Stimulated activated CD8-positive, alpha-beta memory T cell treated with anti-CD3 and anti-CD28 coated beads, Interleukin-7, amount 100 ng/mL, for 48 hours (primary cell): ENCODE results near the gene KCNB1.

Experiments used
- DNase-seq, 2 donors: peaks; one replicate each; pipeline ENCODE4 v3.0.0-alpha.2; 2020; ENCODE audit warnings: low read depth in 1 of 2; ENCODE audit errors: extremely low read depth in 1 of 2

The KCNB1 gene

GRCh38 chr20:49360242-49360968, 122.1 kb downstream of the KCNB1 start:
- no peak for DNase-seq

- DNase-seq: no peak
Measured at GRCh38 chr20:49356676-49357075, 125.8 kb downstream of the KCNB1 start.

GRCh38 chr20:49354673-49355072, 127.8 kb downstream of the KCNB1 start:
- DNase-seq: no peak

GRCh38 chr20:49353348-49353747, 129.1 kb downstream of the KCNB1 start:
- DNase-seq: no peak

- DNase-seq: no peak
Measured at GRCh38 chr20:49352751-49353150, 129.7 kb downstream of the KCNB1 start.

- no peak for DNase-seq
Measured at GRCh38 chr20:49351775-49352174, 130.7 kb downstream of the KCNB1 start.

GRCh38 chr20:49349694-49350252, 132.7 kb downstream of the KCNB1 start:
- DNase-seq: no peak

GRCh38 chr20:49349078-49349477, 133.4 kb downstream of the KCNB1 start:
- no peak for DNase-seq

- no peak for DNase-seq
Measured at GRCh38 chr20:49348563-49348962, 133.9 kb downstream of the KCNB1 start.

- no peak for DNase-seq
Measured at GRCh38 chr20:49347156-49347555, 135.3 kb downstream of the KCNB1 start.

GRCh38 chr20:49346682-49347081, 135.8 kb downstream of the KCNB1 start:
- no peak for DNase-seq

- DNase-seq: no peak
Measured at GRCh38 chr20:49345524-49345923, 136.9 kb downstream of the KCNB1 start.

- no peak for DNase-seq
Measured at GRCh38 chr20:49344975-49345374, 137.5 kb downstream of the KCNB1 start.

GRCh38 chr20:49344140-49344539, 138.3 kb downstream of the KCNB1 start:
- DNase-seq: no peak

- no peak for DNase-seq
Measured at GRCh38 chr20:49343246-49343645, 139.2 kb downstream of the KCNB1 start.

- no peak for DNase-seq
Measured at GRCh38 chr20:49340161-49340966, 142.1 kb downstream of the KCNB1 start.

GRCh38 chr20:49339123-49339522, 143.3 kb downstream of the KCNB1 start:
- DNase-seq: no peak

- no peak for DNase-seq
Measured at GRCh38 chr20:49338061-49338460, 144.4 kb downstream of the KCNB1 start.

GRCh38 chr20:49337357-49337756, 145.1 kb downstream of the KCNB1 start:
- no peak for DNase-seq

GRCh38 chr20:49336786-49337185, 145.7 kb downstream of the KCNB1 start:
- no peak for DNase-seq

- no peak for DNase-seq
Measured at GRCh38 chr20:49335476-49335875, 147.0 kb downstream of the KCNB1 start.
